NOMO-1 (cell line): ENCODE results near the gene GPRASP2.
A peak's percentile ranks its signal among the peaks of the same experiment; 100 is the strongest.
"Not testable (repeated sequence)": the region's sequence is repeated elsewhere in the genome, so short reads cannot be mapped to it uniquely, and the experiment has no call there.

Source experiments
- DNase-seq, 2 experiments: peaks; one replicate each; lab custom pipeline; 2025; ENCODE audit not compliant: unreplicated experiment in 2 of 2; lab: John Stamatoyannopoulos, UW

Gene GPRASP2

DNA sequence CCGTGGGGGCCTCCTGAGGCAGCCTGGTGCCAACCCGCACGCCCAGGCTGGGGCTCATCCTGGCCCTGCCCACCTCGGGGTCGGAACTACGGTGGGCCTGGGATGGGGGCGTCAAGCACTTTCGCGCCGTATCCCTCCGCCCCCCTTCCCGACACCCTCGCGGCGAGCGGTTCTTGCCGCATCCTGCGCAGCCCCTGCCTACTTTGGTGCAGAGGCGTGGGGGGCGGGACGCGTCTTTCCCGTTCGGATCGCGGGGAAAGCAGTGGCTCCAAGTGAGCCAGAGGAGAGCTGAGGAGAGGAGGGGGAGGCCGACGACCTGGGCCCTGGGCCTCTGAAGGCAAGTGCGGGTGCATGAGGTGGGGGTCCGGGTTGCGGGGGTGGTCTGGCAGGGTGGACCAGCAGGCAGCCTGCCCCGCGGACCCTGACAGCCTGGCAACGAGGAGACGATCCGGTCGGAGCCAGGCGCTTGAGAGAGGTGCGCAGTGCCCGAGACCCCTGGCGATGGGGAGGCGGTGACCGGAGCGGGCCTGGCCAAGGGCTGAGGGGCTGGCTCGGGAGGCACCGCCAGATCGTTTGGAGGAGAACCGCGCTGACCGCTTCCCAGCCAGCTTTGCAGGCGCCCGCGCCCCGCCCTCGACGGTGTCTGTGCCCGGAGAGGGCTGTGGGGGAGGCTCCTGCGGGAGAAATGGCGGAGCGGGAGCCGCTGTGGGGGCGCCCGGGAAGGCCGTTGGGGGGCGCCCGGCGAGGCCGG lies at the start of gene GPRASP2:
TSS of gene GPRASP2 (plus strand) at position 233 of the 751 bp plus-strand sequence. CDS start 2,422 bp downstream, outside the sequence.
- no peak for DNase-seq

DNA sequence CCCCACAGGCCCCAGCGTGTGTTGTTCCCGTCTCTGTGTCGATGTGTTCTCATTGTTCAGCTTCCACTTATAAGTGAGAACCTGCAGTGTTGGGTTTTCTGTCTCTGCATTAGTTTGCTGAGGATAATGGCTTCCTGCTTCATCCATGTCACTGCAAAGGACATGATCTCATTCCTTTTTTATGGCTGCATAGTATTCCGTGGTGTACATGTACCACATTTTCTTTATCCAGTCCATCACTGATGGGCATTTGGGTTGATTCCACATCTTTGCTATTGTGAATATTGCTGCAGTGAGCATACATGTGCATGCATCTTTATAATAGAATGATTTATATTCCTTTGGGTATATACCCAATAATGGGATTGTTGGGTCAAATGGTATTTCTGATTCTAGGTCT lies 48.4 kb upstream of the GPRASP2 start:
- DNase-seq = not testable (repeated sequence)

DNA sequence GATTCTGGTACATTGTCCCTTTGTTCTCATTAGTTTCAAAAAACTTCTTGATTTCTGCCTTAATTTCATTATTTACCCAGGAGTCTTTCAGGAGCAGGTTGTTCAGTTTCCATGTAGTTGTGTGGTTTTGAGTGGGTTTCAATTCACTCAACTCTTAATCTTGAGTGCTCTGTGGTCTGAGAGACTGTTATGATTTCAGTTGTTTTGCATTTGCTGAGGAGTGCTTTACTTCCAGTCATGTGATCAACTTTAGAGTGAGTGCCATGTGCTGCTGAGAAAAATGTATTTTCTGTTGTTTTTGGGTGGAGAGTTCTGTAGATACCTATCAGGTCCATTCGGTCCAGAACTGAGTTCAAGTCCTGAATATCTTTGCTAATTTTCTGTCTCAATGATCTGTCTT lies 45.2 kb upstream of the GPRASP2 start:
- not testable (repeated sequence) for DNase-seq

DNA sequence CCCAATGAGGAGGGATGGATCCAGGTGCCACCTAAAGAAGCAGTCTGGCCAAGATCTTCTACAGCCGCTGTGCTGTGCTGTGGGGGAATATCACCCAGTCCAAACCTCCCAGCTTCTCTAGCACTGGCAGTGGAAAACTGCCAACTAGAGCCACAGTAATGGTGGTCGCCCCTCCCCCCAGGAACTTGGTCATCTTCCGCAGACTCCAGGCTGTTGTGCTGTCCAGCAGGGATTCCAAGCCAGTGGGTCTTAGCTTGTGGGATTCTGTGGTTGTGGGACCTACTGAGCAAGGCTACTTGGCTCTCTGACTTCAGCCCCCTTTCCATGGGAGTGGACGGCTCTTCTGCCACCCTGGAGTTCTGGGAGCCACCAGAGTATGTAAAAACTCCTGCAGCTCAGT lies 42.7 kb upstream of the GPRASP2 start:
- DNase-seq = no peak

GRCh38 chrX:102672856-102673255 lies 39.4 kb upstream of the GPRASP2 start:
- DNase-seq = no peak

GRCh38 chrX:102677479-102677878 lies 34.8 kb upstream of the GPRASP2 start:
- DNase-seq = not testable (repeated sequence)

- DNase-seq = peak in 1 of 2 experiments; percentile 13
These were observed 27.3 kb upstream of the GPRASP2 start for GRCh38 chrX:102684772-102685520.

DNA sequence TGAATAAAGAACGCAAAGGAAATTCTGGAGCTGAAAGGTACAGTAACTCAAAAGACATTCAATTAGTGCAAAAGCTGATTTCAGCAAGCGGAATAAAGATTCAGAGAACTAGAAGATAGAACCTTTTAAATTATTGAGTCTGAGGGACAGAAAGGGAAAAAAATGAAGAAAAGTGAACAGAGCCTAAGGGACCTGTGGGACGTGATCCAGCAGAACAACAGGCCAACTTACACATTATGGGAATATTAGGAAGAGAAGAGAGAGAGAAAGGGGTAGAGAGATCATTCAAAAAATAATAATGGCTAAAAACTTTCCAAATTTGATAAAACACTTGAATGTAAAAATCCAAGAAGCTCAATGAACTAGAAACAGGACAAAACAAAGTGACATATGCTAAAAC lies 17.5 kb upstream of the GPRASP2 start:
- DNase-seq = no peak

- no peak for DNase-seq
These were observed 15.9 kb upstream of the GPRASP2 start for GRCh38 chrX:102696306-102696705.

- DNase-seq = no peak
These were observed 14.8 kb upstream of the GPRASP2 start for GRCh38 chrX:102697494-102697893.

- DNase-seq = no peak
These were observed 3.3 kb upstream of the GPRASP2 start for GRCh38 chrX:102708900-102709299.

DNA sequence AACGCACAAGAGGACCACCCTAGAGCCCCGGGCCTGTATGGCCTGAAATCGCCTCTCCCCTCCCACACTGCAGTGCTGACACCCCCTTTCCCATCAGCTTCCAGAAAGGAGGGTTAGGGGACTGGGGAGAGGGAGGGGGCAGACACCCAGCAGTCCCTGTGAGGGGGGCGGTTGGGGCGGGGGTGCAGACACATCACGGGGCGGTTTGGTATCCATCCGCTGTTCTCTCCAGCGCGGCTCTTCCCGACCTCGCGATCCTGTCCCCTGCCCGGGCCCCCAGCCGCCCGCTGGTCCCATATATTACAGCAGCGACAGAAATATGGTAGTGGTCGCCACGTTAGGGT lies 404 bp upstream of the GPRASP2 start:
- DNase-seq = no peak

DNA sequence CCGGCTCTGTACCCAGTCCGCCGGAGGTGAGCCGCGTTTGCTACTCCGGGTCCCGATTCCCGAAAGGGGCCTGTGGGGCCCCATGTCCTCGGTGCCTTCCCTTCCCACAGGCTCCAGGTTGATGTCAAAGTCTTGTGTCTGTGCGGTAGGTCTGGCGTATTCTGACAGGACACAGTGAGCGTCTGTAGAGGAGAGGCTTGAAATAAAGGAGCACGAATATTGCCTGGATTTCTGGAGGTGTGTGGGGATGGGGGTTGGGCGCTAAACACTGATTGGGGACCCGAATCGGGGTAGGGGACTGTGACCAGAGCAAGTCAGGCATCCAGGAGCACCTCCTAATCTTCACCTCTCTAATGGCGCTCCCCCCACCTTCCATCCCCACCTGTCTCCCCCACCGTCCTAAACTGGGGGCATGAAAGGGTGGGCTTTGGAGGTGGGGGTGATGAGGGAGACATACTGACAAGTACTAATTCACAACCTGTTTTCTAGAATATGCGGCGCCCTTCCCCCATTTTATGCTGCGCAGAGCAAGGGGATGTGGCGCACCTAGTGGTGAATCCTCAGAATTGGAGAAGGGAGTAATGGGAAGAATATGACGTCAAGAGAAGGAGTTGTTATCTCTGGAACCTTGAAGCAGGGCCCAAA lies 855 bp downstream of the GPRASP2 start:
- no peak for DNase-seq

GRCh38 chrX:102714994-102715393 lies 2.7 kb downstream of the GPRASP2 start:
- DNase-seq = no peak

DNA sequence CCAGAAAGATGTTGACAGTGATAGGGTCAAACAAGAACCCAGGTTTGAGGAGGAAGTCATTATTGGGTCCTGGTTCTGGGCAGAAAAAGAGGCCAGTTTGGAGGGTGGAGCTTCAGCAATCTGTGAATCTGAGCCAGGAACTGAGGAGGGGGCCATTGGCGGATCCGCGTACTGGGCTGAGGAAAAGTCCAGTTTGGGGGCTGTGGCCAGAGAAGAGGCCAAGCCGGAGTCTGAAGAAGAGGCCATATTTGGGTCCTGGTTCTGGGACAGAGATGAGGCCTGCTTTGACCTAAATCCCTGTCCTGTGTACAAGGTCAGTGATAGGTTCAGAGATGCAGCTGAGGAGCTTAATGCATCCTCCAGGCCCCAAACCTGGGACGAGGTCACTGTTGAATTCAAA lies 3.7 kb downstream of the GPRASP2 start:
- no peak for DNase-seq

DNA sequence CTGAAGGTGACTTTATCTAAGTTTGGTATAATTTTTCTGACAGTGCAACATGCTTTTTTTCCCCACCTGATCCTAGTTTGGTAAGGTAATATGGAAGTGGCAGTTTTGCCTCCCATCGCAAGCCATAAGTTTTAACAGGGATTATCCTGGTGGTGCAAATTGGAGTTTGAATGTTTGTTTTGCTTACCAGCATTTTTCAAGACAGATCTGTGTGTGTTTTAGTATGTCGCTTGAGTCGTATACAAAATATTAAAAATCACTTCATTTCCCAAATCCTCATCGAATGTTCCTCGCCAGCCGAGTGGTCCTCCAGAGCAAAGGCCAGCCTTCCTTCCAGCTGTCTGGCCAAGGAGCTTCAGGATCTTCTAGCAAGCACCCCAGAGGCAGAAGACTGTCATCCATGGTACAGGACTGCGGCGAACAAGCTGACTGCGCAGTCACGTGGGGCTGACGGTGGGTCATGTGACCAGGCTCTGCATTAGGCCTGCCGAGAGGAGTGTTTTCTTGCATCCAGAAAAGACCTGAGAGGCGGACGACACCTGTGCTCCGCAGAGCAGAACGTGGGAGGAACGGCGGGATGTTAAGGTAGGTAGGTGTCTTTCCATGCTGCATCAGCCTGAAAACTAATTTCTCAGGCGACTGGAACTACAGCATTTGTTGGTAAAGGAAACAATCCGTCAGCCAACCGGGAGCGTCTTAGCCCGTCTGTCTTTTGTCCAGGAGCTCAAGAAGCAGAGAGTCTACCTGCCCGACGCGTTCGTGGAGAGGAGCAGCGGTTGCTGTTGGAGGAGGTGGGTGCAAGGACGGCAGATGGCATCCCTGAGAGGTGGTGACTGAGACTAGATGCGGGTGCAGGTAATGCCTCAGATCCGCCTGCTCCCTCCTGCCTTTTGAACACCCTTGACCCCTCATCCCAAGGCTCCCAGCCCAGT lies 8.3 kb downstream of the GPRASP2 start, which contains the start of gene GPRASP3:
TSS of gene GPRASP3 (plus strand) at position 507 of the 932 bp plus-strand sequence. CDS start 28,253 bp downstream, outside the sequence.
- DNase-seq = peak; percentile 34 to 40

DNA sequence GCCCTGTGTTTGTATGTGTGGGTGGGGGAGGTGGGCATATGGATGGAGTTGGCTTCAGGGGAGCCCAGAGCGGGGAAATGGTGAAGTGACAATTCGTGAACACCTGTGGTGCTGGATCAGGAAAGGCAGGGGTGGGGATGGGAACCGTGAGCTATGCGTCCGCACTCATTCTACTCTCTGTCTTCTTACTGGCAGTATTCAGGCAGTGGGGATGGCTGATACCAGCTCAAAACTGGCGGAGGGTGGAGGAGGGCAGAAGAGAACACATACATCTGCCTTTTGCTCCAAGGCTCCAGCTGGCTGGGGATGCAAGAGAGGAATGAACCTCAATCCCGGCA lies 8.9 kb downstream of the GPRASP2 start:
- not testable (repeated sequence) for DNase-seq

GRCh38 chrX:102723456-102723855 lies 11.2 kb downstream of the GPRASP2 start:
- DNase-seq = no peak

DNA sequence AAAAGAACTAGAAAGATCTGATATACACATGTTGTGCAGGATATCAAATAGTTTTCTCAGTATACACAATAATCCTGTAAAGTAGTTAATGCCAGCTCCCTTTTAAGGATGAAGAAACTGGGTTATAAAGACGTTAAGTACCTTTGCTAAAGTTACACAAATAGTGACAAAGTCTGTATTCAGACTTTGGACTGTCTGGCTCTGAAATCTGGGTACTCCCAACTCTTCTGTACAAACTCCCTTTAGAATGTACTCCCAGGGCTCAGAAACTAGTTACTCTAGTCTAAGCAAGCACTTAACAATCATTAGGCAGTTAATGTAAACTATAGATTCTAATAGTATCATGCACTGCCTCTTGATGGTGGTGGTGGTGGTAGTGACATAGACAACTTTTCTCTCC lies 15.5 kb downstream of the GPRASP2 start:
- no peak for DNase-seq

GRCh38 chrX:102728646-102729045 lies 16.4 kb downstream of the GPRASP2 start:
- DNase-seq = no peak

- DNase-seq = no peak
These were observed 27.4 kb downstream of the GPRASP2 start for GRCh38 chrX:102739657-102740056.
